Measurements from ENCODE around the gene ALKBH3.

ALKBH3 gene

GRCh38 chr11:43959321-43959995, 78.8 kb downstream of the ALKBH3 start:
- no peak for DNase-seq (ENCODE audit: low read depth in 2 of 2)

- no peak for DNase-seq (ENCODE audit: low read depth in 2 of 2)
These were observed 82.0 kb downstream of the ALKBH3 start for GRCh38 chr11:43962383-43963278.

- DNase-seq (ENCODE audit: low read depth in 2 of 2), result no peak
These were observed 82.6 kb downstream of the ALKBH3 start for GRCh38 chr11:43963279-43963620.

- no peak for DNase-seq (ENCODE audit: low read depth in 2 of 2)
These were observed 87.0 kb downstream of the ALKBH3 start for GRCh38 chr11:43967661-43968060.

- no peak for DNase-seq (ENCODE audit: low read depth in 2 of 2)
These were observed 88.1 kb downstream of the ALKBH3 start for GRCh38 chr11:43968719-43969118.

GRCh38 chr11:43969543-43969942, 88.9 kb downstream of the ALKBH3 start:
- no peak for DNase-seq (ENCODE audit: low read depth in 2 of 2)
